GM18498 (cell line): ENCODE results near the gene URI1.

ENCODE experiments used
- ATAC-seq: cut with Tn5 transposase; IDR thresholded peaks from one replicate; pipeline ENCODE4 v1.9.1; 2021; ENCODE audit warnings: mild to moderate bottlenecking, moderate library complexity; ENCODE audit not compliant: unreplicated experiment

Gene URI1

DNA sequence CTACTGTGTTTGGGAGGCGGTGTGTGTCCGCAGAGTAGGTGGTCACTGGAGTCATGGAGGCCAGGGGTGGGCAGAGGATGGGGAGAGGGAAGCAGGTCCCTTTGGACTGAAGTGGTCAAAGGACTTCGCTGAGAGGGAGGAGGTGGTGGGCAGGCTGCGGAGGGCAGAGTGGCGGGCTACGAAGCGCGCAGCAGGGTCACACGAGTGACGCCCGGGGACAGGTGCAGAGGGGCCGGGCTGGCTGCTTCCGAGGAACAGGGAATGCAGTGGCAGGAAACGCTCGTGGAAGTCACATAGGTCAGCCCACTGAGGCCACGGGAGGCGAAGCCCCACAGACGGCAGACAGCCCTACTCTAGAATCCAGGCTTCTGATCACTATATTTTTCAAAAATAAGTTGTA is 111.5 kb downstream of the URI1 start:
- ATAC-seq: no peak

DNA sequence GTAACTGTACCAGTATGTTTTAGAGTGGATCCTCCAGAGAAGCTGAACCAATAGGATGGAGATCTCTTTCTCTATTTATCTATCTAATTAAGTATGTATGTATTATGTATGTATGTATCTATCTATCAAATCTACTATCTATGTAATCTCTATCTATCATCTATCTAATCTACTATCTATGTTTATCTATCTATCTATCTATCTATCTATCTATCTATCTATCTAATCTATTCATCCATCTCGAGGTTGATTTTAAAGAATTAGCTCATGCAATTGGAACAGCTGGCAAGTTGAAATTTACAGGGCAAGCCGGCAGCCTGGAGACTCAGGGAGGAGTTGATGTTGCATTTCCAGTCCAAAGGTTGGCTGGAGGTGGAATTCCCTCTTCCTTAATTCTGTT is 112.2 kb downstream of the URI1 start:
- no peak for ATAC-seq

DNA sequence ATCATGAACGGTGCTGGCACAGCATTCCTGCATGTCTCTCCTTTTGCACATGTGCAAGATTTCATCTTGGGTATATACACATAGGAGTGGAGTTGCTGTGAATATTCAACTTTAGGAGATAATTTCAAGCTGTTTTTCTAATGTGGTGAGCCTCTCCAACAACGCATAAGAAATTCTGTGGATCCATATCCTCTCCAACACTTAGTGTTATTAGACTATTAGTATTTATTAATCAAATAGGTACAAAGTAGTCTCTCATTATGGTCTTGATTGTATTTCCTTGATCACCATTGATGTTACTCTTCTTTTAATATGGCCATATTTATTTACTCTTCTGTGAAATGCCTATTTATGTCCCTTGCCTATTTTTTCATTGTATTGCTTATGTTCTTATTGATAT is 114.5 kb downstream of the URI1 start:
- ATAC-seq: no peak

DNA sequence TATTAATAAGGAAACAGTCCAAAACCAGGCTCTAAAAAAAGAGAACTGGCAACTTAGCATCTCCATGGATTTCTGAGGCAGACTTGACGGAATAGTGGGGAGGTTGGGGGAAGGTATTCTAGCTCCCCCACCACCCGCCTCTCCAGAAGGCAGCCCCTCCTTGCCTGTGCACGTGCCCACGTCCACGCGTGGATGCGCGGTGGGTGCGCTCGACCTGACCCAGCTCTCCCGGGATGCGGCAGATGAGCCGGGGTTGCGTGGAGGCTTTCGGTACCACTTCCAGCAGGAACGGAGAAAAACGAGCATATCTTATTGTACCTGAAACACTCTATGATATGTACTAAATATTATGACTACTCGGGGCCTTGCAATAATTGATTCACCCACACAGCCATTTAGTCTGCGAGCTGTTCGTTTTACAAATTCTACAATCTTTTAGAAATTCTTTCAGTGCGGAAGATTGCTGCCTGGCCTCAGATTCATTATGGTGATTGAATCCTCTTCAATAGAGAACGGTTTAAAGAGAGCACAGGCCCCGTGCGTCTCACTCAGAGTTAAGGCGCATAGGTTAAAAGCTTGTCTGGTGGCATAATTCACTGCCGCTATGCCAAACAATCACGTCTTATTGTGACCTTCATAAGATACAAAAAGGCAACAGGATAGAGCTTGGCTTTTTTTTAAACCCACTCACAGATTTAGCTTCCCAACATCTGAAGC is 117.9 kb downstream of the URI1 start:
- no peak for ATAC-seq

DNA sequence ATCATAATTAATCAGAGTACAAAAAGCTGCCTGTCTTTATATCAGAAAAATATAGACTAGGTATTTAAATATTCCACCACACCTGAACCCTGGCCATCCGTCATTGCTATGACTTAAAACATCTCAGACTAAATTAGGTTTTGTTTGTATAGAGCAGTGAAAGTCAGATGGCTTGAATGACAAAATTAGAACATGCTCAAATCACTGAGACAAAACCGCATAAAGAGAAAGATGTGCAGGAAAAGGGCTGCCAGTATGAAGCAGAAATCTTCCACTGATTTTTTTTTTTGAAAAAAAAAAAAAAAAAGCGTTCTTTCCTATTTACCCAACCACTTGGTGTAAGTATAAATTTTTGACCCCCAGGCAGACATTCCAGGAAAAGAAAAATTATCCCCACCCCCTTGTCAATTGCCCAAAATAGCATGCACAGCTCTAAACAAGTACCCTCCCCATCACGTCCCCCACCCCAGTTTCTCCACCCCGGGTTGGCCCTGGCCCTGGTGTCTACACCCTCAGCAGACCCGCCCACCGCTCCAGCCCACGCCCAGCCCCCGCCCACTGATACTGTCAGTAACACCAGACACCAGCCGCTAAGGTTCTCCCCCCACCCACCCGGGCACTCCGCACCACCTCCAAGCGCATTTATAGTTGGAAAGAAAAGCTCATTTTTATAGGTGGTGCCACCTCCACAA is 118.6 kb downstream of the URI1 start:
- no peak for ATAC-seq

DNA sequence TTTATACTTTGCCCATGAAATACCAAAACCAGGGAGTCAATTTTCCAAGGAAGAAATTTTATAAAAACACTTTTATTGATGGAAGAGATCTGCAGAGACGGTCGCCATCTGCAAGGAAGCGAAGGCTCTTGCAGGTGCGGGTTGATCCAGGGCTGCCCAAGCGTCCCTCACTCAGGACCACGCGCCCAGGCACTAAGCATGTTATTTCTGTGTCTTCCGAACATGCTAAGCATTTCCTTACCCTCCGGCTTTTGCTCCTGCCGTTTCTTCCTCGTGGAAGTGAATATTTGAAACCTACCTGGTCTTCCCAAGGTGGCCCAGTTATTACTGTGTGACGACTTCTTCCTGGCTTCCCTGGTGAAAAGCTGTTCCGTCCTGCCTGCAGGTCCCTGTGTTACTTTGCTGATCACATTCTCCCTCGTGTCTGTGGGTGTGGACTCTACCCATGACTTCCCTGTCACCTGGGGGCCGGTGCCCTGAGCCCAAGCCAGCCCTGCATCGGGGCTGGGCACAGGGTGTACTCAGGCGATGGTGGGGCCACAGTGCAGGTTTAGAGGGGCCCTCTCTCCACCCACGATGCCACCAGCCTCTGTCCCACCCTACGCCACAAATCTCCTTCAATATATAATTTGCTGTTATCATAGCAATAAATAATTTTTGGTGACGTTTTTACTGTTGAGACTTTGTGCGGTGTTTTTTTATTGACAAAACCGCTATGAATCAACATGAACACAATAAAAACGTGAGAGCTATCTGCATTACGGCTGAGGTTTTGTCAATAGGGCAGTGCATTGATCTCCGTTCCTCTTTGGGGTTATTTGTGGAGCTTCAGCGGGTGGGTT is 119.4 kb downstream of the URI1 start:
- no peak for ATAC-seq

DNA sequence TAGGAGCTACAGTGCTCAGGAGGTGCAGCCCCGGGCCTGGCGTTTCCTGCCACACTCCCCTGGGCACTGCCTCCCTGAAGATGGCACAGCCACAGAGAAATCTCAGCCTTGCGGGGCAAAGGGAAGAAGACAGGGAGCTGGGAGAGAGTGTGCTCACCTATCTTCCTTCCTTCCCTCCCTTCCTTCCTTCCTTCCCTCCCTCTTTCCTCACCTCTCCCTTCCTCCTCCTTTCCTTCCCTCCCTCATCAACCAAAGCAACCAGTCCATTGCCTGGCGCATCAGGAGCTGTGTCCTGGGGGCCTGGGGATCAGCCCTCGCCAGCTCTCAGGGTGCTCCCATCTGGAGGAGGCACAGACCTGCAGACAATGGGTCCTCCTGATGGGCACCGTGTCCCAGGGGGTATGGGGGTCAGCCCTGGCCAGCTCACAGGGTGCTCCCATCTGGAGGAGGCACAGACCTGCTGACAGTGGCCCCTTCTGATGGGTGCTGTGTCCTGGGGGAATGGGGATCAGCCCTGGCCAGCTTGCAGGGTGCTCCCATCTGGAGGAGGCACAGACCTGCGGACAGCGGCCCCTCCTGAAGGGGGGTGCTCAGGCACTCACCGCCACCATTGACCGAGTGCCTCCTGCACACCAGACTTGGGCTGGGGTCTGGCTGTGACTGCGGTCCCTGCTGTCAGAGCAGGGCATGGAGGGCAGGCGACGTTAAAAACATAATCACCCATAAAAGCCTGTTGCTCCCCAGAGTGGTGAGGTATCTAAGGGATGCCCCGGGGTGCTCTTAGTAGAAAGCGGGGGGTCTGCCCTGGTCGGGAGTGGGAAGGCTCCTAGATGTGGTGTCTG is 120.2 kb downstream of the URI1 start:
- ATAC-seq: no peak

DNA sequence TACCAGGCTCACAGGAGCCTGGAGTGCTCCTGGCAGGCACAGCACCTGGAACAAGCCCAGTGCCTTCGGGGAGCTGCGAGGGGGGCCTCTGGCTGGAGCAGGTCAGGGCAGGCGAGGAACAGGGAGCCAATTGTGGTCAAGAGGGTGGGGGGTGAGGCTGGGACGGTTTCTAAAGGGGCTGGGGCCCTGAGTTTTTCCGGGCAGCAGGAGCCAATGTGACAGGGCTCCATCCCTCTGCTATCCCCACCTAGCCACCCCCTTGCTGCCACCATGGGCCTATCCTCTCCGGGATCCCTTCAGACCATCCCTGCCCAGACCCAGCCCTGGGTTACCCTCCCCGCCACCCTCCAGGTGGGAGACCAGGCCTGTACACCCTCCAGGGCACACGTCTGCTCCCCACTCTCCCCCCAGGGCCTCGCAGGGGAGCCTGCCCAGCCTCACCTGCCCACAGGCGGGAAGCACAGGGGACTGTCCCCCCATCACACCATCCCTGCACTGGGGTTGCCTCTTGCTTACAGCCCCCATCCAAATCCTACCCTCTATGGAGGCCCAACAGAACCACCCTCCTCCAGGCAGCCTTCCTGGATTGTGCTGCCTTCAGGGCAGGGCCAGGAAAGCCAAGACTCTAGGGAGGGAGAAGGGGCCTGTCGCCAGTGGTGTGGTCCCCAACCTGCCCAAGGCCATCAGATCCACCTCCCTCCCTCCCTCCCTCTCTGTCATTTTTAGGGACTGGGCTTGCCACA is 121.0 kb downstream of the URI1 start:
- no peak for ATAC-seq

DNA sequence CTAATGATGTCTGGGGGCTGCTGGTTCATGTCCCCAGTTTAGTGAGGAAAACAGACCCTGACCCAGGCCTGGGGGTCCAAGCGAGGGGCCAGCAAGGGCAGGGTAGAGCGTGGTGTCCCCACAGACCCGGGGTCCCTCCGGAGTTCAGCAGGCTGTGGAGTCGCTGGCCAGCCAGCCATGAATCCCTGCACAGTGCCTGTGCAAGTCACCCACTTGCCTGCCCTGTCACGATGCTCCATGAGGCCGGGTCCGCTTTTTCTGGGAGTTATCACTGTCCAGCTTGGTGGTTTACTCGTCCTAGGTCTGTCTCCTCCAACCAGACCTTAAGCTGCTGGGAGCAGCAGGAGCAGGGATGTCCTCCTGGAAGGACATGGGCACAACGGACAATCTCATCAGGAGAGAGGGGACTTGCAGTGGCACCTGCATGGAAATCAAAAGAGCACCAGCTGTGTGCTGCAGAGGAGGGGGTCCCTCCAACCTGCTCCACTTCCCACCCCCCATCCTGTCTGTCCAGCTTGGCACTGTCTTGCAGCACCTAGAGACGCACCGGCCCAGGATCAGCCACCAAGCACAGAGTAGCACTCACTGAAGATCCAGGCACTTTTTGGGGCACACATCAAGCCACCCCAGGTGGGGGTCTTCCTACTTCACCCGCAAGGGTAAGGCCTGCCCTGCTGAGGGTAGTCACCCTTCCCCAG is 121.8 kb downstream of the URI1 start:
- ATAC-seq: no peak

DNA sequence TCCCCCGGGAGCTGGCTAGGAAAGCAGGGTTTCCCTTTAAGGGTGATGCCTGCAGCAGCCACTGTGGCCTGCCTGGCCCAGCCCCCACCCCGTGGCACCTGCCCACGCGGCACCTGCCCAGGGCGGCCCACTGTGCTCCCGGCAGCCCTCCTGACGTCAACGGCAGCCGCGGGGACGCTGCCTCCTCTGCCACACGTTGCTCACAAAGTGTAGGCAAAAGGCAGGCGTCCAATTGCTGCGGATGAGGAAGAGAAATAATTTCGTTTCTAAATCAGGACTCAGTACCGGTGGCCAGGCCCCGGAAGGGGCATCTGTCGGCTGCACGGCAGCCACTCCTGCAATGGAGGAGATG is 122.3 kb downstream of the URI1 start:
- no peak for ATAC-seq

DNA sequence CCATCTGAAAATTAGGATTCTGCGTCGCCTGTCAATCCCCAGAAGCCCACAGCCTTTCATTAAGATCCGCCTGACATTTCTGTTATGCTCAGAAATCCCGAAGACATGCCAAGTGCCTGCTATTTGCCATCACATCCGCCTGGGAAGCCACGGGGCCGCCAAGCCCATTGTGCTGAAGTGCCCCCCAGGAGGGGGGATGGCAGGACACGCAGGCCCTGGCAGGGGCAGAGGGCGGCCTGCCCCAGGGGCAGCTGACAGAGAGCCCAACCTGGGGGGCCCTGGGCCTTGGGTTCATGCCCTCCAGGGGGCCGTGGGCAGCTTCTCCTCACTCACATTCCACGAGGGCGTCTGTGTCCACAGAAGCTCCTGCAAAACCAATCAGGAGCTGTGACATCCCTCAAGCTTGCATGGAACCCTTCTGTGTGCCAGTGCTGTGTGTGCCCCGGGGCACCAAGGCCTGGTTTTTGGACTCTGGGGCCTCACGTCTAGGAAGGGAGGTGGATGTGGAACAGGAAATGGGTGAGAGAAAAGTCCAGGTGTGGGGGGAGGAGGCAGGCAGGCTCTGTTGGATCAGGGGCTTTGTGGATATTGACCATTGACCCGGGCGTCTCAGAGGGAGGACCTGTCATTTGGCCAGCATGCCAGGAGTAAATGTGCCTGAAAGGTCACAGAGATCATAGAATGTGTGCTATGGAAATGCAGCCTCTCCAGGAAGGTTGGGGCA is 122.9 kb downstream of the URI1 start:
- no peak for ATAC-seq

DNA sequence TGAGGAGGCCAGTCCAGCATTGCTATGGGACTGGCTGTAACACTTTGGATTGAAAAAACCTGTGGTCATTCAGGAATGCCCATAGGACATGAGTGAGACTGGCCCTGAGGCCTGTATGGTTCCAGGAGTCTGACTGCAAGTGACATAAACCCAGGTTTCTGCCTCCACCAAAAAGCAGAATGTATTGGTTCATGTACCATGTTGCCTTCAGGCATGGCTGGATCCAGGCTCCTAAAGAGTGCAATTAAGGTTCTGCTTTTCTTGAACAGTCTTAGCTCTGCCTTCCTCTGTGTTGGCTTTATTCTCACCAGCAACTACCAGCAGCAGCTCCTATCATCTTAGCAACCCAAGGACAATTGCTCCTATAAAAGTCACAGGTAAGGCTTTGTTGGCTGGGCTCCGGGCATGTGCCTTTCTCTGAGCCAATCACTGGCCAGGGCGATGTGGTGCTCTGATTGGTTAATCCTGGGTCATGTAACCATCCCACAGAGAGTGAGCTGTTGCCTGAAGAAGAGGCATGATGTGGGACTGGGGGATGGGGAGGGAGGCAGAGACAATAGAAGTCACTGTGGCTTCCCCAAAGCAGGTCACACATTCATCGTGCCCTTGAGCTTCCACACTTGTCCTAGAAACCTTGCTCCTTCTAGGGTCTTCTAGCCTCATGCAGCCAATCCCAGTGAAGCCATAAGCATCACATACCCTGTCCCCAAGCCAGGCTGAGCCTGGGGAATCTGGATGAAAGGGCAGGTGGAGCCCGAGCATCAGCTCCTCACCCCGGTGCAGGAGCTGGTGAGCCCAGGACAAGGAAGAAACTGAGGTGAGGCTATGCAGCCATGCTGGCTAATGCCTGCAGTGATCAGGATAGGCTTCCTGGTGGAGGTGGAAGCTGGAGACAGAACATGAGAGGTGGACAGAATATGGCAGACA is 123.9 kb downstream of the URI1 start:
- ATAC-seq: no peak
